ENCODE measurements around the gene TBC1D2.

DNA sequence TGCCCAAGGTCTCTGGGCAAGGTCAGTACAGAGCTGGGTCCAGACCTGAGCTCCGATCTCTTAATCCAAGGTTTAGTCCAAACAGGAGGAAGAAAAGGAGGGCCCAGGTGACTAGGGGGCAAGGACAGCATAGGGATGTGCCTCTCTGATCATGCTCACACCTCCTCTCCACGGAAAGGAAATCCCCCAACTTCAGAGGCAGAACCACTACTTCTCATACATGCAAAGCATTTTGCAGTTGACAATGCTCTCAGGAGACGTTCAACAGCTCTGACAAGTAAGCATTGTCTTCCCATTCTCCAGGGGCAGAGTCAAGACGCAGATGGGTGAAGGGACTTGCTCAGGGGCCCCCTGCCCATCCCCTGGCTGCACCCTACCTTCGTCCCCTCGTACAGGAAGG is 54.3 kb downstream of the TBC1D2 start:
- TF ChIP-seq, protein P1, sequence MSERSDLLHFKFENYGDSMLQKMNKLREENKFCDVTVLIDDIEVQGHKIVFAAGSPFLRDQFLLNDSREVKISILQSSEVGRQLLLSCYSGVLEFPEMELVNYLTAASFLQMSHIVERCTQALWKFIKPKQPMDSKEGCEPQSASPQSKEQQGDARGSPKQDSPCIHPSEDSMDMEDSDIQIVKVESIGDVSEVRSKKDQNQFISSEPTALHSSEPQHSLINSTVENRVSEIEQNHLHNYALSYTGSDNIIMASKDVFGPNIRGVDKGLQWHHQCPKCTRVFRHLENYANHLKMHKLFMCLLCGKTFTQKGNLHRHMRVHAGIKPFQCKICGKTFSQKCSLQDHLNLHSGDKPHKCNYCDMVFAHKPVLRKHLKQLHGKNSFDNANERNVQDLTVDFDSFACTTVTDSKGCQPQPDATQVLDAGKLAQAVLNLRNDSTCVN (CRISPR knock-in tag; IDR thresholded peaks at IDR 0.05; ENCODE audit: borderline replicate concordance): no peak
- TF ChIP-seq ZBTB1 (CRISPR knock-in tag; IDR thresholded peaks at IDR 0.05; ENCODE audit: borderline replicate concordance) (no peak), SOX13 (IDR thresholded peaks at IDR 0.05) (no peak), SOX13 (CRISPR knock-in tag; conservative IDR thresholded peaks at IDR 0.05 in 1 of 2, IDR thresholded peaks at IDR 0.05 in 1 of 2) (no peak), MAFF (IDR thresholded peaks at IDR 0.05; ENCODE audit: low read depth, low read length) (no peak)

Data from HepG2 (cell line).